ENCODE results near the gene HNRNPF. TPM values are rescaled to one million over a fixed set of nuclear protein-coding genes. Genes with fewer than 3 reads are reported as not detected.

HNRNPF gene
- total and polyA plus RNA-seq, 2 of the 4 experiments (the other 2 are of a cell fraction) = 169 to 207 TPM

DNA sequence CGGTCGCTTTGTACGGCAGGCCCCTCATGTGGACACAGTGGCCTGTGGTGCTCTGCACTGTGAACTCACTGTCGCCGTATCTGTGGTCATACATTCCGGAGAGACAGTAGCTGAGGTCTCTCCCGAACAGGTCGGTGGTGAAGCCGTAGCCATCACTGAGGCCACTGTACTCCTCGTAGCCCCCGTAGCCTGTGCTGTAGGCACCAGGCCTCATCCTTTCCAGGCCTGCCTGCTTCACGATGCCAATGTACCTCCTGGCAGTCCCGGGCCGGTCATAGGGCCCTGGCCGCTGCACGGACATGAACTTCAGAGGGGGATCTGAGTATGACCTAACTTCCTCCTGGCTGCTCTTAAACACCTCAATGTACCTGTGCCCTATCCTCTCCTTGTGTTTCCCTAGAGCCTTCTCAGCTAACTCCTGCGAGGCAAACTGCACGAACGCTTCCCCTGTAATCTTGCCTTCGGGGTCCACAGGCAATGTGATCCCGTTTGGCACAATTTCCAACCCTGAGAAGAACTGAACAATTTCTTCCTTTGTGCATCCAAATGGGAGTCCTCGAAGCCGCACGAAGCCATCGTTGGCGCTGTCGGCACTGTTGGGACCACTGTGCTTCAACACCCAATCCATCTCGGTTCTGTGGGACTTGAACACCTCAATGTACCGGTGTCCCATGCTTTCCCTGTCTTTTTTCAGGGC is 21.9 kb downstream of the HNRNPF start:
- Histone ChIP-seq H2BK15ac (ENCODE audit: low read depth, low read length) (no peak overlapping the region), H3K4me1 (ENCODE audit: control insufficient read depth, insufficient read depth, low read length) (no peaks in the 10 kb centered on the region), H3K4me2 (ENCODE audit: low read depth, low read length) (no peak overlapping the region), H3K27ac (ENCODE audit: insufficient read depth, low read length) (no peak overlapping the region), H3K9me3 (ENCODE audit: control insufficient read depth, insufficient read depth, low read length) (no peaks in the 10 kb centered on the region), H3K4ac (ENCODE audit: low read depth, low read length) (no peak overlapping the region), H2AK9ac (replicated peaks; ENCODE audit: low read depth, low read length, poor library complexity) (no peak overlapping the region), H3K4me3 (ENCODE audit: insufficient read depth, low read depth, low read length) (no peak overlapping the region), H3K56ac (ENCODE audit: extremely low read depth, insufficient read depth, low read length) (no peak overlapping the region), H2BK5ac (ENCODE audit: low read depth, low read length, poor library complexity, severe bottlenecking) (no peak overlapping the region), H3K79me1 (ENCODE audit: low read depth in 1 of 2, low read length in 2 of 2) (peaks cover 29 to 44% of the 10 kb centered on the region in 2 experiments), H4K8ac (ENCODE audit: low read depth in 2 of 2, low read length in 2 of 2) (no peak overlapping the region), H3K23ac (ENCODE audit: low read depth, low read length) (no peak overlapping the region), H2AK5ac (ENCODE audit: low read depth, low read length) (no peak overlapping the region), H2BK120ac (ENCODE audit: low read depth, low read length) (no peak overlapping the region), H4K20me1 (ENCODE audit: insufficient read depth, low read length) (peaks cover 63% of the 10 kb centered on the region), H3K9ac (ENCODE audit: low read depth, low read length) (no peak overlapping the region), H3K9me1 (ENCODE audit: insufficient read depth, low read length) (peaks cover 3% of the 10 kb centered on the region), H3K27me3 (ENCODE audit: control insufficient read depth, insufficient read depth, low read length) (no peaks in the 10 kb centered on the region), H4K91ac (ENCODE audit: insufficient read depth, low read depth, low read length) (no peak overlapping the region), H3K36me3 (ENCODE audit: control insufficient read depth, insufficient read depth, low read length) (peaks cover 52% of the 10 kb centered on the region), H3K14ac (replicated peaks; ENCODE audit: low read depth, low read length) (no peak overlapping the region), H2BK20ac (ENCODE audit: low read depth, low read length) (no peak overlapping the region), H2AFZ (replicated peaks; ENCODE audit: low read length, poor library complexity) (no peak overlapping the region), H3K18ac (ENCODE audit: low read depth, low read length) (no peak overlapping the region), H4K5ac (ENCODE audit: low read depth, low read length) (no peak overlapping the region)
- ATAC-seq (ENCODE audit: low read depth) (no peak), DNase-seq (no peak)
- 97% methylated on average over 23 of the region's 29 CpGs; no CpG with 5 or more reads in 1 of the 2 experiments for WGBS, 2 experiments (ENCODE audit: extremely low coverage in 2 of 2, insufficient read length in 1 of 2)
- dilution Hi-C loops (cut with HindIII; ENCODE audit: low sequenced_read_pairs, unreplicated experiment) = no loop called here
- TSS peak; percentile 76 for BruUV-seq (replicated peaks)
- in situ Hi-C loops (cut with MboI; ENCODE audit: low sequenced_read_pairs) = no loop called here
- intact Hi-C loops (cut with micrococcal nuclease) = no loop called here
- TF ChIP-seq RAD21 (IDR thresholded peaks at IDR 0.05; ENCODE audit: low read length) = no peak
- no peak for TF ChIP-seq RFX5 (IDR thresholded peaks at IDR 0.05; ENCODE audit: low read depth, low read length)
- TF ChIP-seq CHD1 (IDR thresholded peaks at IDR 0.05; ENCODE audit: low read depth, low read length) = no peak
- TF ChIP-seq POLR2A (IDR thresholded peaks at IDR 0.05; ENCODE audit: low read depth, low read length) = no peak
- TF ChIP-seq NFE2L2 (IDR thresholded peaks at IDR 0.05; ENCODE audit: low read depth, low read length) = no peak
- ChIA-PET POLR2A (ENCODE audit: unreplicated experiment) (no interaction called here), CTCF (no interaction called here)
